ENCODE data around the gene TWF2. TPM values are rescaled to one million over a fixed set of nuclear protein-coding genes. Genes with fewer than 3 reads are reported as not detected.
"Not testable (repeated sequence)": the region's sequence is repeated elsewhere in the genome, so short reads cannot be mapped to it uniquely, and the experiment has no call there.

TWF2 gene
- 67.0 and 78.4 TPM in 2 replicates for total RNA-seq (2014; rRNA removed; shearing (Covaris generic))

DNA sequence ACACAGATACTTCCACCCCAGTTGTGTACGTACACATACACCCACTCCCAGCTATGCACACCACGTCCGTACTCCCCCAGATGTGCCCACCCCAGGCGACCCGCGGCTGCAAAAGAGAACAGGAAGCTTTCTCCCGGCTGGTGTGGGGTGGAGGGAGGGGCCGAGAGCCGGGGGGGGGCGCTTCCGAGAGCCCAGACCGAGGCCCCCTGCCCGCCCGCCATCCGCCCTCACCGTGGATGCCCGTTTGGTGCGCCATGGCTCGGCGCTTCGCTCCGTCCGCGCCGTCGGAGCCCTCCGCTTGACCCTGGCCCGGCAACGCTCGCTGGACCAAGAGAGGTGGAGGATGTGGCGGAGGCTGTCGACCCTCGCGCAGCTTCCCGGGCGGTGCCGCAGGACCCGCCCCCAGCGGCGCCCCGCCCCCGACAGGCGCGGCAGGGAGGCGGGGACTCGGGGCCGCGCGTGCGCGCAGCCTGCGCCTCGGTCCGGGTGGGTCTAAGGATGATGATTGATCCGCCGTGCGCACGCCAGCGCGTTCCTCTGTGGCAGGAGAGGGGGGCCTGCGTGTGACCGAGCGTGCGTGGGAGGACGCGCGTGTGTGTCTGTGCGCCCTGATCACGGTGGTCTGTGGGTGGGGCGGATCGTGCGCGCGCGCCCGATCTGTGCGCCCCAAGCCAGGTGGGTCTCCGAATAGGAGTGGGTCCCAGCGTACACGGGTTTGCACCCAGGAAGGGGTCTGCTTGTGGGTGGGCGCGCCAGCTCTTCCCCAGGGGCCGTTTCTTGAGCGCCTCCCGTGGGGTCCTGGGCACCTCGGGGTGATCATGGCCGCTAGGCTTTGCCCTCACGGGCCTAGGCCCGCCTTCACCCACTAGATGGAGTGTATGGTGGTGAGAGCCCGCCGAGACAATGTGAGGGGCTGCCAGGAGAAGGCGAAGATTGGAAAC lies at the start of gene TWF2:
Gene TWF2 (minus strand): TSS at position 398 of the 941 bp plus-strand sequence. CDS start 142 bp downstream, at position 256.
- peak; percentile 30 for DNase-seq (ENCODE audit: low spot score)

DNA sequence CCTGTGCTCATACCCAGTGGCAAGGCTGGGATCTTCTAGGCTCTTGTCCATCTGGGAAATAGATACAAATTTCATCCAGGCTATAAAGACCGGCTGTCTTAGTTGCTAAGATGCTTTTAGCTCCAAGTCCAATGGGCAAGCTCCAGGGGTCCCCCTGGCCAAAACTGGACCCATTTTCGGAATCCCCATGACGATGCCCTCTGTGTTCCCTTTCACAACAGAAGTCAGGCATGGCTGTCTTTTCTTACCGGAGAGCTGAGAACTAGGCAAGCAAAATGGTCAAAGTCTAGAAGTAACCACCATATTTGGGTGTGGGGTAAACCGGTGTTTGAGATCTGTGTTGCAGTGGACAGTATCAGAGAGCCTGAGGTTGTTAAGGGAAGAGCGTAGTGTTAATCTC lies 49.7 kb upstream of the TWF2 start:
- no peak for DNase-seq (ENCODE audit: low spot score)

DNA sequence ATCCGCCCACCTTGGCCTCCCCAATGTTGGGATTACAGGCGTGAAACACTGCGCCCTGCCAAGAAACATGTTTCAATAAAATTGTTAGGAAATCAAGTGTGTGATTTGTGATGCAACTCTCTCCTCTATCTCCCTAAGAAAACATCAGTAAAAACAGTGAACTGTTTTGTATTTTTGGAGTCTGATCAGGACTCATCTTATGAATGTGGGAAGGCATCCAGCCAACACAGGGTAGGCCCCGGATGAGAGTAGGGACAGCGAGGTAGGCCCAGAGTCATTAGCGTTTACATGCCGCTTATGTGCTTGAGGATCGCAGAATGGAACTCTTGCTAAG lies 47.8 kb upstream of the TWF2 start:
- no peak for DNase-seq (ENCODE audit: low spot score)

DNA sequence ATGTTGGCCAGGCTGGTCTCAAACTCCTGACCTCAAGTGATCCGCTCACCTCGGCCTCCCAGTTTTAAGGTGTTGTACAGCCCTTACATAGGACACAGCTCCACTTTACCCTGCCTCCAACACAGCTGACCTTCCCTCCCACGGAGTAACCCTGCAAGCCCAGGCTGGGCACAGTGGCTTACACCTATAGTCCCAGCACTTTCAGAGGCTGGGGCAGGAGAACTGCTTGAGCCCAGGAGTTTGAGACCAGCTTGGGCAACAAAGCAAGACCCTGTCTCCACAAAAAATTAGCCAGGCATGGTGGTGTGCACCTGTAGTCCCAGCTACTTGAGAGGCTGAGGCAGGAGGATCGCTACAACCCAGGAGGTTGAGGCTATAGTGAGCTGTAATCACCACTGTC lies 45.1 kb upstream of the TWF2 start:
- DNase-seq (ENCODE audit: low spot score): not testable (repeated sequence)

DNA sequence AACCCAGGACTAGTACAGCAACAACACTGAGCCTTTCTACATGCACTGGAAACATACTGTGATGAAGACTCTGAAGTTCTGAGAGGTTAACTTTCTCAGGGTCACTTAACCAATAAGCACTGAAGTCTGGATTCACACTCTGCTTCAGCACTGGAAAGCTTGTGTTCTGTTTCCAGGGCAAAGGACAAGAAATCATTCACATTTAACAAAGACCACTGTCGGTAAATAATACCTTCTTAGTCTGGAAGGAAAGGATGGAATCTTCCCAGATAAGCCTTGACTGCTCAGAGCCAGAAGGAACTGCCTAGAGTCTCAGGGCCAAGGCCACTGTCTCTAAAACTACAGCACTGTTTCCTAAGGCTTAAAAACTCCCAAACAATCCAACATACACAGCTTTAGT lies 44.3 kb upstream of the TWF2 start:
- no peak for DNase-seq (ENCODE audit: low spot score)

DNA sequence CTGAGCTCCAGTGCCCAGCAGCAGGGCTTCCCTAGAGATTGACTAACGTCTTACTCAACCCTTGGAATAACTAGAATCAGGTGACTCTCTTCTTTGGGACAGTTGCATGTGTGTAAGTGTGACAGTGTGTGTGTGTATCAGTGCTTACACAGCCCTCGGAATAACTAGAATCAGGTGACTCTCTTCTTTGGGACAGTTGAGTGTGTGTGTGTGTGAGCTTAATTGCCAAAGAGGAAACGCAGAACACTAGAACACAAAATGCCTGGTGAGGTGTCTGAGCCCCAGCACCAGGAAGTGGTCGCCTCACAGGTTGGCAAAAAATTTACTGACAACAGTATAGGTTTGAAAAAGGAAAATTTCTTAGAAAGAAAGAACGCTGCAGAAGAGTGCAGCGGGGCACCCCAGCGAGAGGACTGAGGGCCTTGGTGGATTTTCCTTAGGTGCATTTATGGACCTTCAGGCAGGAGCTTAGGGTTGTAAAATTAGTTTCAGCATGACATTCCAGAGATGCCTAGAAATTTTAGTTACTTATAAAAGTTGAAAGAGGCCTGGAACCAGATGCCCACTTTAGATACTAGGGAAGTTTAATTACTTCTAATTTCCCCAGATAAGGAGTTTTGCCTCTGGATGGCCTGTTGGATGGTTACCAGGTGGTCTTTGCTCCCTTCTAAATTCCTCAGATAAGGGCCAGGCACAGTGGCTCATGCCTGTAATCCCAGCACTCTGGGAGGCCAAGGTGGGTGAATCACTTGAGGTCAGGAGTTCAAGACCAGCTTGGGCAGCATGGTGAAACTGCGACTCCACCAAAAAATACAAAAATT lies 43.2 kb upstream of the TWF2 start:
- no peak for DNase-seq (ENCODE audit: low spot score)

DNA sequence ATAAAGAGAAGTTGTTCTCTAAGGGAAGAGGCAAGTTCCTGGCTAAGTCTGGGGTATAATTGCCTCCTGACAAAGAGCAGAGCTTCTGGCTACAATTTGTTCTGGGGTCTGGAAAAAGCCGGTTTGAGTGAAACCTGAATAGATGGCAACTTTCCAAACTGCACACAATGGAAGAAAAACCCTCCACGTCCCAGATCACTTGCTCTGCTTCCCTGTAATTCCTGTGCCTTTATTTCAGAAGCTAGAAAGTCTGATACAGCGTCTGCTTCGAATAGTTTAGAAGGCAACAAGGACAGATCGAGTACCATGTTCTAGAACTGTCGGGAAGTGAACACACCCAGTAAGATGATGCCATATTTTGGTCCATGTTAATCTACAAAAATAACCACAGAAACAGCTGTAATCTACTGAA lies 41.1 kb upstream of the TWF2 start:
- DNase-seq (ENCODE audit: low spot score): no peak

DNA sequence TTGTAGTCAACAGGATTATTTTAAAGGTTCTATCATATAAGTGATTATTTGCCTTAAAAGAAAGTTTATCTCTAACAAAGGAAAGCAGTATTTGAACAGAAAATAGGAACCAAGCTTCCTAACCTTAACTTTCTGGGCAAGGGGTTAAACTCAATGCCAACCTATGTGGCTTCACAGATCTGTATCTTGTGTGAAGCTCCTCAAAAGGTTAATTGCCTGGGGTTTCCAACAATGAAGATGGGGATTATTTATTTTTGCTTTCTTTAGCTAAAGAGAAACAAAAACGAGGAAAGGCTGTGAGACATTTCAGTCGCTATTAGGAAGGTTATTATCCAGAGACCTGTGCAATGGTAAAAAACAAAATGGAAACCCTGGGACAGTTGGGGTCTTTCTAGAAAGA lies 40.6 kb upstream of the TWF2 start:
- DNase-seq (ENCODE audit: low spot score): no peak

DNA sequence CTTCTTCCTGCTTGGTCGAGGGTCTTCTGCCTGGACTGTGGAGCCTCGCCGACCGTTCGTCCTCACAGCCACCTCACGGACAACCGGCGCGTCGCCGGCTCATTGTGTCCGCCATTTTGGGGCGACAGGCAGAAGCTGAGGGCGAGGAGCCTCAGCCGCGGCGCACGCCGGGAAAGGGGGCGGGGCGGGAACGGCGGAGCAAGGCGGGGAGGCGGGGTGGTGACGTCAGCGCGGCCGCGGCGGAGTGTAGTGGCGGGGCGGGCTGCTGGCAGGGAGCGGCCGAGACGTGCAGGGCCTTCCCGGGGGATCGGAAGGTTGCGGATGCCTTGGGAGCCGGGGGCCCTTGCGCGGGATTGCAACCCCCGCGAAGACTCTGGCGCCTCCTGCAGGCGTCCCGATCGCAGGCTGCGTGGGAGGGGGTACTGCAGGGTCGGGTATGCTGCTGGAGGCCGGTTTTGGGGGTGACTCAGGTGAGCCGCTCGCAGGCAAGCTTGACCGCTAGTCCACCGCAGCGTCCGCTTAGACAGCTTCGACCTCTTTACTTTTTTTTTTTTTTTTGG lies 39.6 kb upstream of the TWF2 start, which contains the start of gene WDR82:
Gene WDR82 (minus strand): TSS at position 140 of the 560 bp plus-strand sequence. CDS start 288 bp downstream, outside the sequence.
- peak; percentile 81 for DNase-seq (ENCODE audit: low spot score)

DNA sequence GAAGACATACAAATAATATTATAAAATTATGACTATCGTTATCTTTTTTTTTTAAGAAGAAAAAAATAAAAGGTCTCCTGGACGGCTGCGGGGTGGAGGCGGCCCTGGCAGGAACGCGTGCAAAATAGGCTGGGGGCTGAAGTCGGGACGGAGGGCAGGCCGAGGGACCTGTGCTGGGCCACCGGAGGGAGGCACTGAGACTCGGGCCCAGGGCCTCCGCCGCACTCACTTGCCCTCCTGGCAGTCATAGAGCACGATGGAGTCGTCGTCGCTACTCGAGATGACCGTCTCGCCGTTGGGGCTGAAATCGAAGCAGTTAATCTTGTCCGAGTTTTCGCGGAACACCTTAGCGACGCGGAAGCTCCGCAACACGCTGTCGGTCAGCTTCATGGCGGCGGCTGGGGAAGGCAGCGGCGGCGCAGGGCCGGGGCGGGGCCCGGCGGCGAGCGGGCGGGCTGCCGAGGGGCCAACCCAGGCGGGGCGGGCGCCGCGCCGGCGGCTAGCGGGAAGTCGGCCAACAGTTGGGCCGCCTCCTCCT lies 39.1 kb upstream of the TWF2 start:
- DNase-seq (ENCODE audit: low spot score): peak; percentile 22

DNA sequence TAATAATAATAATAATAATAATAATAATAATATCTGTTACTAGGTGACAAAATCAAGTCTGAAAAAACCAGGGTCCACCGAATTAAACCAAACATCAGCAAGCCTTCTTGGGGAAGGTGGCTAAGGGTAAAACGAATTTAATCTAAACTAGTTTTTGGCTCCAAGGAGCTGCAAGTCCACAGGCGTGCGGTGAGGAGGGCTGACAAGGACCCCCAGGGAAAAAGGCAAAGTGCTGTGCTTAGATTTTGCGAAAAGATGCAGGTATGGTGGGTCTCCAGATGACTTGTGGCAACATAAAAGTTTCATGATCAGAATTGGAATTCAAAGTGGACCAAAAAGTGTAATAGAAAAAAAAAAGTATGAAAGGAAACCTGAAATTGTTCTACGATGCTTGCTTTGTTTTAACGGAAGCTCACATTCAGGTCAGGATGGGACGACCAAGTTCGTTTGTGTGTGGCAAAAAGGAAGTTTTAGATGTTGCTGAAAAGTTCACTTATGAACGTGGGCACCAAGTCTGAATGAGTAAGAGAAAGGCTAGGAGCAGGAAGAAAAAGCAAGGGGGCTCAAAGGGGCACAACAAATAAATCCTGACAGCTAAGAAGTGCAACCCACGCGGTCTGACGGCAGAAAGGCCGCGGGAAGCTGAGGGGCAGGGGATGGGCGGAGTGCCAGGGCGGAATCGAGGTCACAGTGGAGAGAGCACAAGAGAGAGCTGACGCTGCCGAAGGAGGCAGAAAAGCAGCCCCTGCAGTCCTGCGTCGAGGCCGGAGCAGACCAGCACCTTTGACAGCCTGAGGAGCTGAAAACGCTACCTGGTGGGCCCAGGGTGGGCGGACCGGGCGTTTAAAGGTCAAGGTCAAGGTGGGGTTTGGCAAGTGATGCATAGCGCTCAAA lies 38.4 kb upstream of the TWF2 start:
- DNase-seq (ENCODE audit: low spot score): peak; percentile 35

DNA sequence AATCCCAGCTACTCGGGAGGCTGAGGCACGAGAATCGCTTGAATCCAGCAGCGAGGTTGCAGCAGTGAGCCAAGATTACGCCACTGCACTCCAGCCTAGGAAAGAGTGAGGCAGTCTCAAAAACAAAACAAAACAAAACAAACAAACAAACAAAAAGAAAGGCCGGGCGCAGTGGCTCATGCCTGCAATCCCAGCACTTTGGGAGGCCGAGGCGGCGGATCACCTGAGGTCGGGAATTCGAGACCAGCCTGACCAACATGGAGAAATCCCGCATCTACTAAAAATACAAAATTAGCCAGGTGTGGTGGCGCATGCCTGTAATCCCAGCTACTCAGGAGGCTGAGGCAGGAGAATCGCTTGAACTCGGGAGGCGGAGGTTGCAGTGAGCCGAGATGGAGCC lies 35.8 kb upstream of the TWF2 start:
- not testable (repeated sequence) for DNase-seq (ENCODE audit: low spot score)

DNA sequence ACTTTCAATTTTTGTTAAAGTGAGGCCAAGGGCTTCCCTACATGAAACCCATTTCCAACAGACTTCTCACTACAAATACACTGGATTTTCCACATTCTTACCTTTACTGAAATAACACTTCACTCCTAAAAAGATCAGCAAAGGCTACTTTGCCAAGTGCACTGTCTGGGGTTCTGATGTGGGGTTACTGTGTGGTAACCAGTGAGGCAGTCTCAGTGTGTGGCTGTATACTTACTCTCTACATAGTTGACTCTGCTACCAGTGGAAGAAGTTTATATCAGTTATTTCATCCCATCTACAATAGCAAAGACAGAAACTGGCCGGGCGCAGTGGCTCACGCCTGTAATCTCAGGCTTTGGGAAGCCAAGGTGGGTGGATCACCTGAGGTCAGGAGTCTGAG lies 33.9 kb upstream of the TWF2 start:
- DNase-seq (ENCODE audit: low spot score): no peak

DNA sequence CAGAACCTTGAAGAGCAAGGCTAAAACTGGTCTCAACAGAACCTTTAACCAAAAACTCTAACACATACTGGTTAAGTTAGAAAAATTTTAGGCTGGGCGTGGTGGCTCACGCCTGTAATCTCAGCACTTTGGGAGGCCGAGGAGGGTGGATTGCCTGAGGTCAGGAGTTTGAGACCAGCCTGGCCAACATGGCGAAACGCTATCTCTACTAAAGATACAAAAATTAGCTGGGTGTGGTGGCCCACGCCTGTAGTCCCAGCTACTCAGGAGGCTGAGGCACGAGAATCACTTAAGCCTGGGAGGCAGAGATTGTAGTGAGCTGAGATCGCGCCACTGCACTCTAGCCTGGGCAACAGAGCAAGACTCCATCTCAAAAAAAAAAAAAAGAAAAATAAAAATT lies 33.2 kb upstream of the TWF2 start:
- not testable (repeated sequence) for DNase-seq (ENCODE audit: low spot score)

DNA sequence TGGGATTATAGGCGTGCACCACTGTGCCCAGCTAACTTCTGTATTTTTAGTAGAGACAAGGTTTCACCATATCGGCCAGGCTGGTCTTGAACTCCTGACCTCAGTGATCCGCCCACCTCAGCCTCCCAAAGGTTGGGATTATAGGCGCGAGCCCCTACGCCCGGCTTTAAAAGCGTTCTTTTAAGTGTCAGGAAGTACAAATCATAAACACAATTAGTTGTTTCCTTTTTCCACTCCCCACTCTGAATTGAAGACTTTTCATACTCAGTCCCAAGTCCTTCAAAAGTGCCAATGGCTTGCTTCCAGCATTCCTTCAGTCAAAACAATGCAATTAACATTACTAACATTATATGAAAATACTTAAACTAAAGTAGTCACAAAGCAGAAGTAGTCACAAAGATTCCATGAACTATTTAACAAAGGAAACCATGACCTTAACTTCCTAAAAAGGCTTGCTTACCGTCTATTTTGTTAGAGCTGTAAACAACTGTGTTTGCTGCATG lies 31.3 kb upstream of the TWF2 start:
- DNase-seq (ENCODE audit: low spot score): no peak

DNA sequence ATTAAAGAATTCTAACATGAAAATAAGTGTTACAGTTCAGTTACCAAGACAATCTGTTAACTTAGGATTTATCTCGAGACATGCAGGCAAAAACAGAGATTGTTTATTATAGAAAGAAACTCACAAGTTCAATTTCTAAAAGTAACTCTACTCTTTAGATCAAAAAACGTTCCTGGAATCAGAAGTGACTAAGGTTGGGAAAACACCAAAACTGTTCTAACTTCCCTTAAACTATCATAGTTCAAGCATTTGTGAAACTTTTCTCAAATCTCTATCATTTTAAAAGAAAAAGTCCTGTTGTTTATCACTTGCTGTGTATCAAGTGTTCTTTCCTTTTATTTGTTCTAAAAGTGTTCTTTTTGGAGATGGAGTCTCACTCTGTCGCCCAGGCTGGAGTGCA lies 30.8 kb upstream of the TWF2 start:
- DNase-seq (ENCODE audit: low spot score): no peak

DNA sequence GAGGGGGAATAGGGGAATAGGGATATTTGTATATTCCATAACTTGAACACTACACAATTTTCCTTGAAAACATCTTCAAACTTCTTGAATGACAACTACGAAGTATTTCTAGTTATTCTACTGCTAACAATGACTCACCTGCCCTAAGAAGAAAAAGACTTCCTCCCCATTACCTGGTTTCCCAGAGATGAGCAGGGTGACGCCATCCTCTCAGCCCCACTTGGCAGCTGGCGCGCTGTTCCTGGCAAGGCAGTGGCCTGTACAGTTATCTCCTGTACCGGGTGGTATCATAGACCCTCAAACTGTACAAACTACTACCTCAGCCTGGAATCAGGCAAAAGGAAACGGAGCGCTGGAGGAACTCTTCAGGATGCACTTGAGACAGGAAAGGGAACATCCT lies 29.1 kb upstream of the TWF2 start:
- DNase-seq (ENCODE audit: low spot score): no peak

DNA sequence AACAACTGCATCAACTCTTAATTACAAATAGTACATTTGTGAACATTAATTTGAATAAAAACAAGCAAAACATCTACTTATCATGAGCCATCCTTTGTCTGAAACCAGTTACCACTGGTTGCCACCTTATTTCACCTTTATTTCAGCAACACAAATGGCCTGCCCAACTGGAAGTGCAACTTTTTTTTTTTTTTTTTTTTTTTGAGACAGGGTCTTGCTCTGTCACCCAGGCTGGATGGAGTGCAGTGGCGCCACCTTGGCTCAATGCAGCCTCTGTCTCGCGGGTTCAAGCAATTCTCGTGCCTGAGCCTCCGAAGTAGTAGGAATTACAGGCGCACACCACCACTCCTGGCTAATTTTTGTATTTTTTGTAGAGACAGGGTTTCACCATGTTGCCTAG lies 26.4 kb upstream of the TWF2 start:
- no peak for DNase-seq (ENCODE audit: low spot score)

DNA sequence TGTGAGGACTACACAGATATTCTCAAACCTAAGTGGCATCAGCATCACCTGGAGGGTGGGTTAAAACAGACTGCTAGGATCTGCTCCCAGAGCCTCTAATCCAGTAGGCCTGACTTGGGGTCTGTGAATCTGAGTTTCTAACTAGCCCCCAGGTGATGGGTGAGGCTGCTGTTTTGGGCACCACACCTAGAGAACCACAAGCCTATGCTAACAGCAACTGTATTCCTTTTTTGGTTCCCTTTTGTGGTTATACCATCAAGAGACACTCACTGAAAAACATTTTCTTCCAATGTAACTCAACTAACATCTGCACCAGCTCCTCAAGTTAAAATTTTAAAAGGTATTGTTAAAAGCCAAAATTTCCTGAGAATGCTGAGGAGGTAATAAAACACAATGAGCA lies 23.5 kb upstream of the TWF2 start:
- DNase-seq (ENCODE audit: low spot score): no peak

DNA sequence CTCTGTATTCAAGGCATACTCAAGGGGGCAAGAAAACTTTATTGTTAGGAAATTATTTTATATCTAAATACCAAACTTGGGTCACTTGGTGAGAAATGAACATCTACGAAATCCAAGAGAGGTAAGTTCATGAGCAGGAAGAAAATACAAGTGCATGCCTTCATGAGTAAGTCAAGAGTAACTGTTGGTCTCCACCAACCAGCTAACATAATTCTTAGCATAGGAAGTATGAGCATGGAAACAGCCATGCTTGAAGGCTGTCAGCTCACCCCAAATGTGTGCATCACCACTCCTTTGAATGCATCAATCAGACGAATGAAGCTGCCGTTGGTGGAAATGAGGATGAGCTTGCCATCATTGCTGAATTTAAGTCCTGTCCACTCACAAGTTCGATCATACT lies 20.5 kb upstream of the TWF2 start:
- no peak for DNase-seq (ENCODE audit: low spot score)

DNA sequence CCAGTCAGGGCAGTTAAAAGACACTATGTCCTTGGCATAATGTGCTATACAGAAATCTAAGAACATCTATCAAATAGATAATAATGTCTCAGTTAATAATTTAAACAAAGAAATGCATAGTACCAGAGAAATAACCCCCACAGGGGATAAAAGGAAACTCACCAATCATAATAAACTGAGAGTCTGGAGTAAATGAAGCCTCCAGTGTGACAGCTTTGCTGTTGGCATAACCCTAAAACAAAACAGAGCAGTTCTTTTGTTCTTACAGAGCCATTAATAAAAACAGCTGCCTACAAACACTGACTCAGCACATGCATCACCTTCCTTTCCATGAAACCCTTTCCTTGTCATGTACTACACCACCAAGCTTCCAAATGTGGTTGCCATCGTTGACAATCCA lies 20.1 kb upstream of the TWF2 start:
- no peak for DNase-seq (ENCODE audit: low spot score)

All from H4 (cell line).